ENCODE measurements around the gene SLC7A11. TPM values are rescaled to one million over a fixed set of nuclear protein-coding genes. Genes with fewer than 3 reads are reported as not detected.

The SLC7A11 gene
- total RNA-seq, 1 donor from 2014 or later: 26.5 TPM

- H3K4me3 Mint-ChIP-seq (ENCODE audit: unreplicated experiment): no peak overlapping the region
- H3K27me3 Mint-ChIP-seq (ENCODE audit: unreplicated experiment): no peaks in the 10 kb centered on the region
- H3K36me3 Mint-ChIP-seq (ENCODE audit: unreplicated experiment): peaks cover 37% of the 10 kb centered on the region
- H3K9me3 Mint-ChIP-seq (ENCODE audit: unreplicated experiment): no peaks in the 10 kb centered on the region
- peaks cover 30% of the 10 kb centered on the region for H3K4me1 Mint-ChIP-seq (ENCODE audit: unreplicated experiment)
- no peak overlapping the region for H3K27ac Mint-ChIP-seq (ENCODE audit: unreplicated experiment)
- DNase-seq (ENCODE audit: extremely low spot score, unreplicated experiment): no peak
- no peak for TF ChIP-seq CTCF (IDR thresholded peaks at IDR 0.05)
Measured at GRCh38 chr4:138234248-138234647, 7.9 kb downstream of the SLC7A11 start.

GRCh38 chr4:138233313-138234034, 8.7 kb downstream of the SLC7A11 start:
- TF ChIP-seq CTCF (IDR thresholded peaks at IDR 0.05): no peak
- Mint-ChIP-seq H3K27me3 (ENCODE audit: unreplicated experiment) (no peaks in the 10 kb centered on the region), H3K4me3 (ENCODE audit: unreplicated experiment) (no peak overlapping the region), H3K9me3 (ENCODE audit: unreplicated experiment) (no peaks in the 10 kb centered on the region), H3K4me1 (ENCODE audit: unreplicated experiment) (peaks cover 23% of the 10 kb centered on the region), H3K36me3 (ENCODE audit: unreplicated experiment) (peaks cover 39% of the 10 kb centered on the region), H3K27ac (ENCODE audit: unreplicated experiment) (no peak overlapping the region)
- DNase-seq (ENCODE audit: extremely low spot score, unreplicated experiment): no peak

DNA sequence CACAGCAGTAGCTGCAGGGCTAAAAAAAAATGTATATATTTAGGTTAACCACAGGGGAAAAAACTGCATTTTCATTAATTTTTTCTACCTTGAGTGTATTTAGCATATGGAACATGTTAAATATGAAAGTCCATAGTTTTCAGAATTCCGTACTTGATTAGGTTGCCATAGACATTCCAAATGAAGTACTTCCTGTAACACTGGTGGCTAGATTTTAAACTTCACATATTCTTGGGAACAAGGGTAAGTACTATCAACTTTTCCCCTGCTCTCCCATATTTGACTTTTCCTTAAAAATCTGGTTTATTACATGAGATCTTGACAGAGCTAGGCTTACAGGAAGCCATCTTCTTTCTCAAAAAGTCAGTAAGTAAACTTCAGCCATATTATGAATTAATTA, 9.8 kb downstream of the SLC7A11 start:
- no peak for TF ChIP-seq CTCF (IDR thresholded peaks at IDR 0.05)
- no peak for DNase-seq (ENCODE audit: extremely low spot score, unreplicated experiment)
- no peak overlapping the region for H3K27ac Mint-ChIP-seq (ENCODE audit: unreplicated experiment)
- peaks cover 23% of the 10 kb centered on the region for H3K4me1 Mint-ChIP-seq (ENCODE audit: unreplicated experiment)
- H3K9me3 Mint-ChIP-seq (ENCODE audit: unreplicated experiment): no peaks in the 10 kb centered on the region
- peaks cover 44% of the 10 kb centered on the region for H3K36me3 Mint-ChIP-seq (ENCODE audit: unreplicated experiment)
- no peak overlapping the region for H3K4me3 Mint-ChIP-seq (ENCODE audit: unreplicated experiment)
- H3K27me3 Mint-ChIP-seq (ENCODE audit: unreplicated experiment): no peaks in the 10 kb centered on the region

DNA sequence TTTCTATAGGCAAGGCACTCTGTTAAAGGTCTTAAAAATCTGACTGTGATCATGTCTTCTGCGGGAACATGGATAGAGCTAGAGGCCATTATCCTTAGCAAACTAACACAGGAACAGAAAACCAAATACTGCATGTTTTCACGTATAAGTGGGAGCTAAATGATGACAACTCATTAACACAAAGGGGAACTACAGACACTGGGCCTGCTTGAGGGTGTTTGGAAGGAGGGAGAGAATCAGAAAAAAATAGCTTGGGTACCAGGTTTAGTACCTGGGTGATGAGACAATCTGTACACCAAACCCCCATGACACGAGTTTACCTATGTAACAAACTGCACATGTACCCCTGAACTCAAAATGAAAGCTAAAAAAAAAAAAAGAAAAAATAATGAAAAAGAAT, 12.1 kb downstream of the SLC7A11 start:
- no peaks in the 10 kb centered on the region for H3K27me3 Mint-ChIP-seq (ENCODE audit: unreplicated experiment)
- H3K4me3 Mint-ChIP-seq (ENCODE audit: unreplicated experiment): no peak overlapping the region
- no peak overlapping the region for H3K27ac Mint-ChIP-seq (ENCODE audit: unreplicated experiment)
- H3K36me3 Mint-ChIP-seq (ENCODE audit: unreplicated experiment): peaks cover 49% of the 10 kb centered on the region
- H3K4me1 Mint-ChIP-seq (ENCODE audit: unreplicated experiment): peaks cover 32% of the 10 kb centered on the region
- no peaks in the 10 kb centered on the region for H3K9me3 Mint-ChIP-seq (ENCODE audit: unreplicated experiment)
- no peak for DNase-seq (ENCODE audit: extremely low spot score, unreplicated experiment)
- no peak for TF ChIP-seq CTCF (IDR thresholded peaks at IDR 0.05)

GRCh38 chr4:138229160-138229559, 13.0 kb downstream of the SLC7A11 start:
- H3K36me3 Mint-ChIP-seq (ENCODE audit: unreplicated experiment): peaks cover 48% of the 10 kb centered on the region
- no peaks in the 10 kb centered on the region for H3K27me3 Mint-ChIP-seq (ENCODE audit: unreplicated experiment)
- H3K4me3 Mint-ChIP-seq (ENCODE audit: unreplicated experiment): no peak overlapping the region
- no peak for TF ChIP-seq CTCF (IDR thresholded peaks at IDR 0.05)
- H3K9me3 Mint-ChIP-seq (ENCODE audit: unreplicated experiment): no peaks in the 10 kb centered on the region
- H3K27ac Mint-ChIP-seq (ENCODE audit: unreplicated experiment): no peak overlapping the region
- DNase-seq (ENCODE audit: extremely low spot score, unreplicated experiment): no peak
- peaks cover 28% of the 10 kb centered on the region for H3K4me1 Mint-ChIP-seq (ENCODE audit: unreplicated experiment)

All from osteocyte (in vitro differentiated cells).